Cardiac muscle cell (in vitro differentiated cells and primary cell): ENCODE measurements around the gene RUNX3. TPM values are rescaled to one million over a fixed set of nuclear protein-coding genes. Genes with fewer than 3 reads are reported as not detected.

Experiments used
- DNase-seq, 2 donors: peaks; one replicate each; pipeline versions ENCODE4 v3.0.0 to v3.0.0-alpha.2; 2010 to 2017; ENCODE audit warnings: low read depth in 1 of 2, low spot score in 1 of 2
- H3K27ac ChIP-seq: fragments of 200-600 bp; sonication (generic); 2 replicates; pipeline ENCODE4 v1.5.1; 2016
- H3K27me3 ChIP-seq: fragments of 200-600 bp; sonication (generic); 2 replicates; pipeline ENCODE4 v1.6.0; 2016; ENCODE audit warnings: control low read depth
- H3K36me3 ChIP-seq: fragments of 200-600 bp; sonication (generic); 2 replicates; pipeline ENCODE4 v1.5.1; 2016; ENCODE audit warnings: control low read depth
- H3K4me1 ChIP-seq: fragments of 200-600 bp; sonication (generic); 2 replicates; pipeline ENCODE4 v1.8.1; 2017; ENCODE audit warnings: low read depth, mild to moderate bottlenecking, mixed run types
- H3K4me3 ChIP-seq: fragments of 200-600 bp; sonication (generic); 2 replicates; pipeline ENCODE4 v1.5.1; 2016; ENCODE audit warnings: mild to moderate bottlenecking
- H3K9me3 ChIP-seq: fragments of 200-600 bp; sonication (generic); 2 replicates; pipeline ENCODE4 v1.5.1; 2017; ENCODE audit warnings: low read depth, mild to moderate bottlenecking, control low read depth
- polyA plus RNA-seq: library from polyadenylated mRNA; unstranded; fragments of >200 nt; fragmentation: Nextera tagmentation; extraction: Ambion mirVana; gene quantifications from 2 replicates; pipeline ENCODE4 v1.2.1, GENCODE V29; 2016
- total RNA-seq: library from RNA; depleted of rRNA; stranded (reverse); fragments of >200 nt; gene quantifications from 2 replicates; pipeline ENCODE4 v1.2.3, GENCODE V29; 2016
- TF ChIP-seq, protein P1 (sequence below): IDR thresholded peaks from 2 replicates; pipeline ENCODE4 v1.5.1; 2012; ENCODE audit warnings: low read depth, mild to moderate bottlenecking, low read length

The RUNX3 gene
- total and polyA plus RNA-seq, 2 experiments from 2014 or later: not detected

DNA sequence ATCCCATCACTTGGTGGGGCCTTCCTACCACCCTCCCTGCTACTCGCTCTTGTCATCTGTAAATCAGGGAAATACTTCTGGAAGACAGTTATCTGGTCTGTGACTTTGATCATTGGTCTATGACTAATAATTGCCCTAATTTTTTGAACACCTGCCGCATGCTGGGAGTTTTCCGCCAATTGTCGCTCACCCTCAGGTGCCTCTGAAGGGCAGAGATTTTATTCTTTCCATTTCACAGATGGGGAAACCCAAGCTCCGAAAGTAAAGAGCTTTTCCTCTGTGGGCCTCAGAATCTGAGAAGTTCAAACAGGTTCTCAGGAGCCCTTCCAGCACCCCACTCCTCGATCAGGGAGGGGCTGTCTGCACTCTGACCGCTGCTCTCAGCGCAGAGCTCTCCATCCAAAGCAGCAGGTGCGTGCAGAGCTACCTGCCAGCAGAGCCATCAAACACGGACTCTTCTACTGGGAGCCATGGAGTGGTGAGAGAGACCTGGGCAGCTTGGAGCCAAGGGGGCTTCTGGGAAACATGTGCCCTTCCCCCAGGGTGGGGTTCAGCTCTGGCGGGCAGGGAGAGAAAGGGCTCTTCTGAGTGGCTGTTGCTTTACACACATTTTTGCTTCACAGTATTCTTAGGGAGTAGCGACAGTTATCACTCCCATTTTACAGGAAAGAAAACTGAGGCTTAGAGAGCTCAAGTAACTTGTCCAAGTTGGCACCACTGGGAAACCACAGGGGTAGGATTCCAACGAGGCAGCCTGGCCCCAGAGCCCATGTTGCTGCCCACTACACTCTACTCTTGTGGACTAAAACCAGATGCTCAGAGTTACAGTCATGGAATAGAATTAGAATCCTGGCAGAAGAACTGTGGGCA lies 5.8 kb upstream of the RUNX3 start:
- TF ChIP-seq, protein P1, sequence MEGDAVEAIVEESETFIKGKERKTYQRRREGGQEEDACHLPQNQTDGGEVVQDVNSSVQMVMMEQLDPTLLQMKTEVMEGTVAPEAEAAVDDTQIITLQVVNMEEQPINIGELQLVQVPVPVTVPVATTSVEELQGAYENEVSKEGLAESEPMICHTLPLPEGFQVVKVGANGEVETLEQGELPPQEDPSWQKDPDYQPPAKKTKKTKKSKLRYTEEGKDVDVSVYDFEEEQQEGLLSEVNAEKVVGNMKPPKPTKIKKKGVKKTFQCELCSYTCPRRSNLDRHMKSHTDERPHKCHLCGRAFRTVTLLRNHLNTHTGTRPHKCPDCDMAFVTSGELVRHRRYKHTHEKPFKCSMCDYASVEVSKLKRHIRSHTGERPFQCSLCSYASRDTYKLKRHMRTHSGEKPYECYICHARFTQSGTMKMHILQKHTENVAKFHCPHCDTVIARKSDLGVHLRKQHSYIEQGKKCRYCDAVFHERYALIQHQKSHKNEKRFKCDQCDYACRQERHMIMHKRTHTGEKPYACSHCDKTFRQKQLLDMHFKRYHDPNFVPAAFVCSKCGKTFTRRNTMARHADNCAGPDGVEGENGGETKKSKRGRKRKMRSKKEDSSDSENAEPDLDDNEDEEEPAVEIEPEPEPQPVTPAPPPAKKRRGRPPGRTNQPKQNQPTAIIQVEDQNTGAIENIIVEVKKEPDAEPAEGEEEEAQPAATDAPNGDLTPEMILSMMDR: no peak
- no peak overlapping the region for H3K4me3 ChIP-seq
- H3K27me3 ChIP-seq: peaks cover 54% of the 10 kb centered on the region
- no peak for DNase-seq
- H3K36me3 ChIP-seq: no peaks in the 10 kb centered on the region
- H3K4me1 ChIP-seq: no peaks in the 10 kb centered on the region
- H3K9me3 ChIP-seq: no peaks in the 10 kb centered on the region
- H3K27ac ChIP-seq: no peak overlapping the region

DNA sequence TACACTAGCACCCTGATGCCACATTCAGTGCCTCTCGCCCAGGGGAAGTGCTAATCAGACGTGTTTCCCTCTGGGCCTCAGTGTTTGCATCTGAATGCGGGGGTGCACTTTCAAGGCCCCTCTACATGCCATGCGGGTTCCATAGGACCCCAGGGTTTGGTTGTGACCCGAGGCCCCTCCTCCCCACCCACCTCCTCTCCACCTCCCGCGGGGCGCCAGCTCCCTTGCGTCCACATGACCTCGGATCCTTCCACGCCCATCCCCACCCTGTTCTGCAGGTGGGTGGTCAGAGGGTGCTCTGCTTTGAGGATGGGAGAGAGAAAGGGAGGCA lies 5.1 kb upstream of the RUNX3 start:
- DNase-seq: no peak
- H3K27me3 ChIP-seq: peaks cover 60% of the 10 kb centered on the region
- no peaks in the 10 kb centered on the region for H3K36me3 ChIP-seq
- no peak overlapping the region for H3K4me3 ChIP-seq
- H3K4me1 ChIP-seq: no peaks in the 10 kb centered on the region
- H3K9me3 ChIP-seq: no peaks in the 10 kb centered on the region
- no peak overlapping the region for H3K27ac ChIP-seq
- TF ChIP-seq, protein P1: no peak

DNA sequence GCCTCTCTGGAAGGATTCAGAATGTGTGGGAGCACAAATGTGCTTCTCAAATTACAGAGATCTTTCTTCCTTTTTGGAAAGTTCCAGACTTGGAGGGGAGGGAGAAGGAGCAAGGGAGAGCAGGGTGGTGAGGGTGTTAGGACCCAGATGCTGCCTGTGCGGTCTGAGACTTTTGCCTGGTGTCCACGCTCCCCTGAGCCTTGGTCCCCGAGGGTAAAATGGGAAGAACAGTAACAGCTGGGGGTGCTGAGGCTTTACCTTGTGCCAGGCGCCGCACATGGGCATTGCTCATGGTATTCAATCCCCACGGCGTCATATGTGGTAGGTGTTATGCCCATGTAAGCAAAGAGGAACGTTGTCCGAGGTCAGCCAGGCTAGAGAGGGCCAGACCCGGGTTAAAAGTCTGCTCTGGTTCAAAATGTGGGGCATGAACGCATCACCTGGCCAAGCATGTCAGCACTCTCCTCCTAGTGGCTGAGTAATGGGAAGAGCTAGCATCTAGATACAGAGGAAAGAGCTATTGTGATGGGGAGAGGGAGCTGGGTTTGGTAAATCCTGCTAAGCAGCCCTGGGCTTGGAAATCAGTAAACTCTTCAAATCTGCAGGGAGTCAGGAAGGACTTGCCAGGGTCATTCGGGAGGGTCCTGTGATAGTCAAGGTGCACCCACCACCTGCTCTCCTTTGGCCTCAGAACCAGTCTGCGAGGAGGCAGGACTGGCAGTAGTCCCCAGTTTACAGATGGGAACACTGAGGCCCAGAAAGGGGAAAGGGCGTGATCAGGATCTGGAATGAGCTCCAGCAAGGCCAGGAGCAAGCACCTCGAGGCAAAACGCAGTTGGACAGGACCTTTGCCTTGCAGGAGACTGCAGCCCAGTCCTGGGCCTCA lies 4.5 kb upstream of the RUNX3 start:
- H3K4me1 ChIP-seq: no peaks in the 10 kb centered on the region
- H3K4me3 ChIP-seq: no peak overlapping the region
- peaks cover 67% of the 10 kb centered on the region for H3K27me3 ChIP-seq
- H3K27ac ChIP-seq: no peak overlapping the region
- no peak for DNase-seq
- H3K36me3 ChIP-seq: no peaks in the 10 kb centered on the region
- TF ChIP-seq, protein P1: no peak
- no peaks in the 10 kb centered on the region for H3K9me3 ChIP-seq

DNA sequence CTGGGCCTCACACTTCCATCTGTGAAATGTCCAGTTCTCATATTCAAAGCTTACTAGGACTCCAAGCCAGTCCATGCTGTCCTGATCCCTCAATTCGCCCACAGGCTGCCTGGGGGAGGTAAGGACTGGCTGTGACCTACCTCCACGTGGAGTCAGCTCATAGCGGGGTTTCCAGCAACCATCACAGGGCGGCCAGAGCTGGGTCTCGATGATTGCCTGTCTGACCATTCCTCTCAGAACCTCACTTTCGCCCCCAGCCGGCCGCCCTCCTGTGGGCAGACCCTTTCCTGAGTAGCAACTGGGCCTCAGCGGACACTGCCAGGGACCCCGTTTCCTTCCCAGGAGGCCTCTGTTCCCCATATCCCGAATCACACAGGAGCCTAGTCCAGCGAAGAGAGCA lies 3.4 kb upstream of the RUNX3 start:
- Histone ChIP-seq H3K27me3 (peaks cover 77% of the 10 kb centered on the region), H3K4me3 (no peak overlapping the region), H3K27ac (no peak overlapping the region), H3K9me3 (no peaks in the 10 kb centered on the region), H3K4me1 (no peaks in the 10 kb centered on the region), H3K36me3 (no peaks in the 10 kb centered on the region)
- DNase-seq: no peak
- TF ChIP-seq, protein P1: no peak

DNA sequence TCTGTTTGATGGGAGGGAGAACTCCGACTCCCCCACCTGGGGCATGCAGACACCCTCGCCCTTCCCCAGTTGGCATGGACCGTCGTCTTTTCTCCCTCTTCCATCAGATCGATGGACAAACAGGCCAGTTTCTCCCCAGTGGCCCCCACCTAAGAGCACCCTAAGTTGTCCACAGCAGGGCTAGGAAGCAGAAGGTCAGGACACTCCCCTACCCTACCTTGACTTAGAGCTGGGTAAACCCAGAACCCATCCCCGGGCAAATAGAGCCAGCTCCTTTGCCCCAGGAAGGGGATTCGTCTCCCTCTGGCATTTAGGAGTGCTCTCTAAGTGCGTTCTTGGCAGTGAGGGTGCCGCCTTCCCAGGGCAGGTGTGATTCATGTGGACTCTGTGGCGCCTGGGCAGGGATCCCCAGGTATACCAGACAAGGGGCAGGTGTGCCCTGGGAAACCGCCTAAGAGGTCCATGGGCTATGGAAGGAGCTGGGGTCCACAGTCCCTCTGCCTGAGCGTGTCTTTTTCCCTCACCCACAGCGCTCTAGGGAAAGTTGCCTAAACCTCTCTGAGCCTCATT lies 2.7 kb upstream of the RUNX3 start:
- Histone ChIP-seq H3K4me3 (no peak overlapping the region), H3K4me1 (no peaks in the 10 kb centered on the region), H3K27ac (no peak overlapping the region), H3K36me3 (no peaks in the 10 kb centered on the region), H3K9me3 (no peaks in the 10 kb centered on the region), H3K27me3 (peaks cover 84% of the 10 kb centered on the region)
- DNase-seq: no peak
- TF ChIP-seq, protein P1: no peak
